GM12872 (cell line): Measurements from ENCODE around the gene LAMB1.

Experiments used
- TF ChIP-seq, protein P1 (sequence below): IDR thresholded peaks from 3 replicates; pipeline ENCODE4 v1.5.1; 2011; ENCODE audit warnings: low read depth, mild to moderate bottlenecking, low read length, moderate library complexity; ENCODE audit not compliant: insufficient read depth

Gene LAMB1

GRCh38 chr7:108029034-108029433 lies 26.1 kb upstream of the LAMB1 start:
- TF ChIP-seq, protein P1, sequence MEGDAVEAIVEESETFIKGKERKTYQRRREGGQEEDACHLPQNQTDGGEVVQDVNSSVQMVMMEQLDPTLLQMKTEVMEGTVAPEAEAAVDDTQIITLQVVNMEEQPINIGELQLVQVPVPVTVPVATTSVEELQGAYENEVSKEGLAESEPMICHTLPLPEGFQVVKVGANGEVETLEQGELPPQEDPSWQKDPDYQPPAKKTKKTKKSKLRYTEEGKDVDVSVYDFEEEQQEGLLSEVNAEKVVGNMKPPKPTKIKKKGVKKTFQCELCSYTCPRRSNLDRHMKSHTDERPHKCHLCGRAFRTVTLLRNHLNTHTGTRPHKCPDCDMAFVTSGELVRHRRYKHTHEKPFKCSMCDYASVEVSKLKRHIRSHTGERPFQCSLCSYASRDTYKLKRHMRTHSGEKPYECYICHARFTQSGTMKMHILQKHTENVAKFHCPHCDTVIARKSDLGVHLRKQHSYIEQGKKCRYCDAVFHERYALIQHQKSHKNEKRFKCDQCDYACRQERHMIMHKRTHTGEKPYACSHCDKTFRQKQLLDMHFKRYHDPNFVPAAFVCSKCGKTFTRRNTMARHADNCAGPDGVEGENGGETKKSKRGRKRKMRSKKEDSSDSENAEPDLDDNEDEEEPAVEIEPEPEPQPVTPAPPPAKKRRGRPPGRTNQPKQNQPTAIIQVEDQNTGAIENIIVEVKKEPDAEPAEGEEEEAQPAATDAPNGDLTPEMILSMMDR, result no peak

- TF ChIP-seq, protein P1, result no peak
Measured at GRCh38 chr7:108028111-108028510, 25.1 kb upstream of the LAMB1 start.

- TF ChIP-seq, protein P1, result no peak
Measured at GRCh38 chr7:108027239-108027638, 24.3 kb upstream of the LAMB1 start.

- TF ChIP-seq, protein P1, result no peak
Measured at GRCh38 chr7:108026647-108027046, 23.7 kb upstream of the LAMB1 start.

DNA sequence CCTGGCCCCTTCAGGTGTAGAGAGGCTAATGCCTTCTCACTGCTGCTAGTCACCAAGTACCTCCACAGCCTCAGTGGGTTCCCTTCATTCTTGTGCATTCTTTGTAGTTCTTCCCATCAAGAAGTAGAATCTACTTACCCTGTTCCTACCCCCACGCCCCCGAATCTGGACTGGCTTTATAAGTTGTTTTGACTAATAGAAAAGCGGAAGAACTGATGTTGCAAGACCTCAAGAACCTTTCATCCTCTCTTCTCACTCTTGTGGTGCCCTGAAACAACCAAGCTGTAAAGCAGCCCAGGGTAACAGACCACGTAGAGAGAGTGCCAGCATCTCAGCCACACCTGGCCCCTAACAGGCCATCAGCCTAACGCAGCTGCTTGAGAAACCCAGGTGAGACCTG lies 23.2 kb upstream of the LAMB1 start:
- TF ChIP-seq, protein P1, result no peak

GRCh38 chr7:108024538-108024937 lies 21.6 kb upstream of the LAMB1 start:
- TF ChIP-seq, protein P1, result no peak

GRCh38 chr7:108020585-108020984 lies 17.6 kb upstream of the LAMB1 start:
- TF ChIP-seq, protein P1, result no peak

DNA sequence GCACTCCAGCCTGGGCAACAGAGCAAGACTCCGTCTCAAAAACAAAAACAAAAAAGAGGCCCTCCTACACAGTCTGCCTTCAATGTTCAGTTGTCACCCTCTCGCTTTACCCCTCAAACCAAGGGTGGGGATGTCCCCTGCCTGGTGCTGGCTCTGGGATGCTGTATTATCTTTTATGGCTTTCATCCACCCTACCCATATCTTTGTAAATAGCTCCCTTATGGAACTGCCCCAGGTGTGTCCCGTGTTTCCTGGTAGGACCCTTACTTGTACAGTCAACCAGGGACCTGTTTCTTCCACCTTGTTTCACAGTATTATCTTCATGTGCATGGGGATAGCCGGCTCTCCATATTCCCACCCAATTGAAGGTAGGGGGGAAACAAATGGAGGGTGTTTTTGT lies 15.7 kb upstream of the LAMB1 start:
- TF ChIP-seq, protein P1, result no peak
